K562 (cell line): ENCODE results near the gene DOCK6.

Source experiments
- ATF3 ChIP-seq, 2 experiments: fragments of 450-650 bp in 1 of 2; sonication (generic) in 1 of 2; formaldehyde crosslinking in 1 of 2; IDR thresholded peaks in 1 of 2; conservative IDR thresholded peaks in 1 of 2; 2 replicates each; pipeline versions ENCODE4 v1.6.1 to v1.8.1; 2016 to 2023; ENCODE audit warnings: mild to moderate bottlenecking in 2 of 2, moderate library complexity in 2 of 2, inconsistent platforms in 1 of 2, missing genetic modification reagents in 1 of 2
- CC2D1A ChIP-seq: fragments of 450-650 bp; IDR thresholded peaks from 2 replicates; pipeline ENCODE4 v1.6.1; 2017; ENCODE audit warnings: mild to moderate bottlenecking
- CTCF ChIP-seq, 3 experiments: IDR thresholded peaks in 2 of 3; conservative IDR thresholded peaks in 1 of 3; 2 replicates each; pipeline ENCODE4 v1.5.1; 2011 to 2012; ENCODE audit warnings: low read length in 3 of 3, mild to moderate bottlenecking in 3 of 3, control low read depth in 2 of 3, improper control_type of control experiment in 1 of 3, inconsistent platforms in 1 of 3, low read depth in 1 of 3, mixed read lengths in 1 of 3, moderate library complexity in 1 of 3; ENCODE audit not compliant: insufficient read depth in 2 of 3
- GTF2F1 ChIP-seq: IDR thresholded peaks from 2 replicates; pipeline ENCODE4 v1.6.1; 2011; ENCODE audit warnings: low read depth, low read length, improper control_type of control experiment
- HMGXB4 ChIP-seq: sonication (generic); formaldehyde crosslinking; IDR thresholded peaks from 2 replicates; pipeline ENCODE4 v1.8.1; 2023; ENCODE audit warnings: mild to moderate bottlenecking, missing genetic modification reagents
- JUN ChIP-seq, 2 experiments: sonication (generic) in 1 of 2; formaldehyde crosslinking in 1 of 2; IDR thresholded peaks; 2 replicates each; pipeline versions ENCODE4 v1.6.1 to v1.8.0; 2012 to 2022; ENCODE audit warnings: borderline replicate concordance in 2 of 2, mild to moderate bottlenecking in 2 of 2, improper control_type of control experiment in 1 of 2, low read depth in 1 of 2, low read length in 1 of 2, missing genetic modification reagents in 1 of 2
- L3MBTL2 ChIP-seq: fragments of 450-650 bp; IDR thresholded peaks from 2 replicates; pipeline ENCODE4 v1.6.1; 2016; ENCODE audit warnings: mild to moderate bottlenecking, moderate library complexity
- MAX ChIP-seq: sonication (generic); formaldehyde crosslinking; IDR thresholded peaks from 2 replicates; pipeline ENCODE4 v1.9.0; 2022; ENCODE audit warnings: mild to moderate bottlenecking, missing genetic modification reagents
- NFATC3 ChIP-seq: fragments of 450-650 bp; IDR thresholded peaks from 2 replicates; pipeline ENCODE4 v1.6.1; 2017; ENCODE audit warnings: mild to moderate bottlenecking
- POLR2A ChIP-seq: fragments of 450-650 bp; conservative IDR thresholded peaks from 2 replicates; pipeline ENCODE4 v1.6.1; 2016
- RCOR1 ChIP-seq, 2 experiments: IDR thresholded peaks; 2 replicates each; pipeline ENCODE4 v1.6.1; 2012; ENCODE audit warnings: low read depth in 2 of 2, low read length in 2 of 2, borderline replicate concordance in 1 of 2, improper control_type of control experiment in 1 of 2
- ZFP36 ChIP-seq: fragments of 150-350 bp; IDR thresholded peaks from 2 replicates; pipeline ENCODE4 v1.6.1; 2018; ENCODE audit warnings: low read length, low read depth; ENCODE audit not compliant: partially characterized antibody
- ZNF449 ChIP-seq: fragments of 250-450 bp; sonication (Bioruptor Pico); IDR thresholded peaks from 2 replicates; pipeline ENCODE4 v1.8.0; 2022; ENCODE audit warnings: moderate library complexity, mild to moderate bottlenecking, inconsistent platforms
- ZNF780A ChIP-seq: fragments of 250-450 bp; sonication (Bioruptor Pico); IDR thresholded peaks from 2 replicates; pipeline ENCODE4 v1.5.0; 2021; ENCODE audit warnings: mild to moderate bottlenecking

GRCh38 chr19:11291415-11291814 is 29.1 kb upstream of the DOCK6 start:
- TF ChIP-seq RCOR1 (IDR thresholded peaks at IDR 0.05; ENCODE audit: borderline replicate concordance in 1 of 2, low read depth in 2 of 2, low read length in 2 of 2): no peak
- no peak for TF ChIP-seq ZNF449 (CRISPR knock-in tag)
- TF ChIP-seq POLR2A: no peak
- TF ChIP-seq HMGXB4: no peak
- TF ChIP-seq ZNF780A (CRISPR knock-in tag): no peak
- TF ChIP-seq CC2D1A: no peak
- no peak for TF ChIP-seq MAX (CRISPR knock-in tag)
- no peak for TF ChIP-seq NFATC3
- TF ChIP-seq L3MBTL2: no peak
- TF ChIP-seq ATF3 (IDR thresholded peaks at IDR 0.05): no peak
- TF ChIP-seq ATF3 (CRISPR knock-in tag; conservative IDR thresholded peaks at IDR 0.05): no peak
- TF ChIP-seq CTCF (IDR thresholded peaks at IDR 0.05 in 2 of 3, conservative IDR thresholded peaks at IDR 0.05 in 1 of 3; ENCODE audit: insufficient read depth in 2 of 3, low read depth in 1 of 3, low read length in 3 of 3): no peak
- no peak for TF ChIP-seq JUN (IDR thresholded peaks at IDR 0.05; ENCODE audit: borderline replicate concordance, low read depth, low read length)
- no peak for TF ChIP-seq JUN (CRISPR knock-in tag; IDR thresholded peaks at IDR 0.05; ENCODE audit: borderline replicate concordance)
- no peak for TF ChIP-seq ZFP36
- no peak for TF ChIP-seq GTF2F1
